ENCODE data around the gene PBX1.

Gene PBX1

DNA sequence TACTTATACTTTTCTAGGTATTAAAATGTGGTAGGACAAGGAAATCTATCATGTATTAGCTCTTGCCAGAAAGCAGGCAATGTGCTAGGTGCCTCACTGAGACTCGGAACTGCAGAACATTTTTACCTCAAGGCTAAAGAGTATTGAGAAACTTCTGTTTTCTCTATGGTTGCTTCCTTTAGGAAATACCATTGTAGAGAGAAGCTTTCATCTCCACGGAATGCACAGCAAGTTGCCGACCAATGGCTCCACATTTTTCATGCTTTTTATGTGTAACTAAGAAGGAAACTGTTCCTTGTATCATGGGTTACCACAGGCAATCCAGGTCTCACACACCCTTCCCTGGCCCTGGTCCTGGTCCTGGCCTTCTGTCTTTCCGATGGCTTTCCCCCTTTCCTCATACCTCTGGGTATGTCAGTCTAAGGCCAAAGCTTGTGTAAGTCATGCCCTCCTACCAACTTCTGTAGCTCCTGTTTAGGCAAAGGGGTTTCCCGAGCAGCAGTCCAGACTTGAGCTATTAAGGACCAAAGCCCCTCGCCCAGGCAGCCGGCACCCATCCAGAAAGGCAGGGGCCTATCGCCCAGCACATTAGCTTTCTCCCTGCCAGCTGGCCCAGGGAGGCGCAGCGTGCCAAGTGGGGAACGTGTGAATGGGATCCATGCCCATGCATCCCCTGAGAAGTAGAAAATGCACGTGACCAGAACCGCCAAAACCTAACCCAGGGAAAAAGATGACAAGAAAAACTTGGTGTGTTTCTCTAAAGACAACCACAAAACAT lies 225.0 kb downstream of the PBX1 start:
- no peaks in the 10 kb centered on the region for H3K9me3 ChIP-seq (replicated peaks; ENCODE audit: low read length)
- H3K4me3 ChIP-seq (ENCODE audit: low read length) = no peak overlapping the region
- H3K4me1 ChIP-seq (ENCODE audit: control insufficient read depth, insufficient read depth, low read length) = peaks cover 22% of the 10 kb centered on the region
- H3K36me3 ChIP-seq (ENCODE audit: insufficient read depth, low read length) = no peaks in the 10 kb centered on the region
- no peak overlapping the region for H3K9ac ChIP-seq (ENCODE audit: low read depth, low read length)
- no peak overlapping the region for H3K4me2 ChIP-seq (ENCODE audit: low read length)
- no peaks in the 10 kb centered on the region for H3K27me3 ChIP-seq (ENCODE audit: control insufficient read depth, insufficient read depth, low read length)

- Histone ChIP-seq H3K4me2 (ENCODE audit: low read length) (no peak overlapping the region), H3K4me3 (ENCODE audit: low read length) (no peak overlapping the region), H3K27me3 (ENCODE audit: control insufficient read depth, insufficient read depth, low read length) (no peaks in the 10 kb centered on the region), H3K9me3 (replicated peaks; ENCODE audit: low read length) (no peaks in the 10 kb centered on the region), H3K36me3 (ENCODE audit: insufficient read depth, low read length) (no peaks in the 10 kb centered on the region), H3K9ac (ENCODE audit: low read depth, low read length) (no peak overlapping the region), H3K4me1 (ENCODE audit: control insufficient read depth, insufficient read depth, low read length) (peaks cover 22% of the 10 kb centered on the region)
Measured at GRCh38 chr1:164784960-164785359, 226.0 kb downstream of the PBX1 start.

DNA sequence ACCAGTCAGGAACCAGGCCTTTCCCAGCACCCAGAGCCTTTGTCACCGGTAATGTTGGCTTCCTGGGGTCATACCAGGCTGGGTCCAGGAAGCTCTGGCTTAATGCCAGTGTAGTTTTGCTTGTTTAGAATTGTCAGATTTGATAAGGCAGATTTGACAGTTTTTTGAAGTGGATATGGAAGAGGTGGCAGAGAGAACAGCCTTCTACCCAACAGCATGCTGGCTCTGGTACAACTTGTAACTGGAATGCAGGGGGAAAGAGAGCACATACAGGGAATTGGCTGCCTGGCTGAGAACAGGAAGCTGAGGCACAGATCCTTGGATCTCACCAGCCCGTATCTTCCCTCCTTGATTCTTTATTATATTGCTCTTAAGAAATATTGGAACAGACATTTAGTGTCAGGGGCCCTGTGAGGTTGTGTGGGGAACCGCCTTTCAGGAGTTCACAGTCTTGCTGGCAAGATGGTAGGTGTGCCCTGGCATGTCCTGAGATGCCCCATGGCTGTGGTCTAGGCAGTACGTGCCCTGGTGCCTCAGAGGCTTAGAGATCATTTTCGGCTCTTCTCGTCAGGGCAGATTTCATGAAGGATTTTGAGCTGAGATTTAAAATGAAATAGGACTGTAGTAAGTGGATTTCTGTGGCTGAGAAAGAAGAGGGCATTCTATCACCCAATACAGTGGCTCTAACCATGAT lies 227.0 kb downstream of the PBX1 start:
- H3K36me3 ChIP-seq (ENCODE audit: insufficient read depth, low read length) = no peaks in the 10 kb centered on the region
- H3K9ac ChIP-seq (ENCODE audit: low read depth, low read length) = no peak overlapping the region
- H3K27me3 ChIP-seq (ENCODE audit: control insufficient read depth, insufficient read depth, low read length) = no peaks in the 10 kb centered on the region
- H3K4me2 ChIP-seq (ENCODE audit: low read length) = no peak overlapping the region
- H3K4me1 ChIP-seq (ENCODE audit: control insufficient read depth, insufficient read depth, low read length) = peaks cover 14% of the 10 kb centered on the region
- no peak overlapping the region for H3K4me3 ChIP-seq (ENCODE audit: low read length)
- no peaks in the 10 kb centered on the region for H3K9me3 ChIP-seq (replicated peaks; ENCODE audit: low read length)

DNA sequence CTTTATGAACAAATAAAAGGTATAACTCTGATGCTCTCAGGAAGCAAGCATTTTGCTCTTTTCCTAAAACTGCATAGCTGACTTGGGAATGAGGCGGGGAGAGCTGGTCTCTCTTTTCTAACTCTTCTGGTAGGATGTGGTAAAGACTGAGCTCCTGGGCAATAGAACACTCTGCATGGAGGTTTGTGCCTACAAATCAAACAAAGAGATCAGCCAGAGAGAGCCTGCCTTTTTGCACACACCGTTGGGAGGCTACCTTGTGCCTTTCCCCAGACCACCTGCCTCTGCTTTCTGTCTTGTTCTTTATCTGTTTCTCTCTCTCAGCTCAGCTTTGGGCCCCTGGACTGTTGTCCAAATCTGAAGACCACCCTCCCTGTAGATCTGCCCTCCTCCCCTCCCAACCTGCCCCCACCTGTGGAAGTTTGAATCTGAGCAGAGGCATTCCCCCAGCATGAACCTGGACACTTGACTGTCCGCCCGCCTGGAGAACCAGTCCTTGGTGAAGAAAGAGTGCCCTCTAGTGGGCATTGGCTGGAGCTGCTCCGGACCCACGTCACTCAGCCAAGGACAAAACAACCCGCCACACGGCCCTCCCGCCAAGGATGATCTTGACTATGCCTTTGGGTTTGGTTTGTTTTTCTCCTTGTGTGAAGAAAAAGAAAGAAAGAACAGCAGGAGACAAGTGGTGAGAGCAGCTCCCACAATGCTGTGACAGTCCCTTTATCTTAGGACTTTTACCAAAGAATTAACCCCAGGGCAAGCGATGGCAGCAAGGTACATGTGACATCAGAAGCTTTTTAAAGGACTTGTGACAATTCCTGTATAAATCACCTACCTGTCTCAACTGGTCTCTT lies 228.2 kb downstream of the PBX1 start:
- Histone ChIP-seq H3K9me3 (replicated peaks; ENCODE audit: low read length) (no peaks in the 10 kb centered on the region), H3K27me3 (ENCODE audit: control insufficient read depth, insufficient read depth, low read length) (peaks cover 3% of the 10 kb centered on the region), H3K4me1 (ENCODE audit: control insufficient read depth, insufficient read depth, low read length) (peaks cover 6% of the 10 kb centered on the region), H3K4me3 (ENCODE audit: low read length) (no peak overlapping the region), H3K36me3 (ENCODE audit: insufficient read depth, low read length) (no peaks in the 10 kb centered on the region), H3K9ac (ENCODE audit: low read depth, low read length) (no peak overlapping the region), H3K4me2 (ENCODE audit: low read length) (peak overlapping the region; percentile 37)

- Histone ChIP-seq H3K4me3 (ENCODE audit: low read length) (no peak overlapping the region), H3K36me3 (ENCODE audit: insufficient read depth, low read length) (no peaks in the 10 kb centered on the region), H3K9me3 (replicated peaks; ENCODE audit: low read length) (no peaks in the 10 kb centered on the region), H3K4me2 (ENCODE audit: low read length) (peak overlapping the region; percentile 37), H3K9ac (ENCODE audit: low read depth, low read length) (no peak overlapping the region), H3K27me3 (ENCODE audit: control insufficient read depth, insufficient read depth, low read length) (peaks cover 3% of the 10 kb centered on the region), H3K4me1 (ENCODE audit: control insufficient read depth, insufficient read depth, low read length) (peaks cover 6% of the 10 kb centered on the region)
Measured at GRCh38 chr1:164787834-164788231, 228.8 kb downstream of the PBX1 start.

DNA sequence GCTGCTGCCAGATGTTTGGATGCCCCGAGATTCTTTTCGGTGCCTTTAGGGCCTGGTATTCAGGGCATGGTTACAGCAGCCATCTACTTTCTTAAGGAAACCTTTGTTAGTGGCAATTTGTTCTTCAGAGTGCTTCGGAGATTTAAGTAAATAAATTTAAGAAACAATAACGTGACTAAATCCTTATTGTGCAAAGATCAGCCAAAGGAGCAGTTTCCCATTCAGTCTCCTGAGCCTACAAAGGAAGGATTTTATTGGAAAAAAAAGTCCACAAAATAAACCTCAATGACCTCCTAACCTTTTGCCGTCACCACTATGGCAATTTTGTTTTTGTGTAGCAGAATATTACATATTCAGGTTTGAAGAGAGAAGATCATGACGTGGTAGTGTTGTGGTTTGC lies 231.1 kb downstream of the PBX1 start:
- H3K9ac ChIP-seq (ENCODE audit: low read depth, low read length) = no peak overlapping the region
- H3K9me3 ChIP-seq (replicated peaks; ENCODE audit: low read length) = no peaks in the 10 kb centered on the region
- no peak overlapping the region for H3K4me3 ChIP-seq (ENCODE audit: low read length)
- H3K36me3 ChIP-seq (ENCODE audit: insufficient read depth, low read length) = no peaks in the 10 kb centered on the region
- no peak overlapping the region for H3K4me2 ChIP-seq (ENCODE audit: low read length)
- H3K4me1 ChIP-seq (ENCODE audit: control insufficient read depth, insufficient read depth, low read length) = peaks cover 13% of the 10 kb centered on the region
- H3K27me3 ChIP-seq (ENCODE audit: control insufficient read depth, insufficient read depth, low read length) = peaks cover 3% of the 10 kb centered on the region

DNA sequence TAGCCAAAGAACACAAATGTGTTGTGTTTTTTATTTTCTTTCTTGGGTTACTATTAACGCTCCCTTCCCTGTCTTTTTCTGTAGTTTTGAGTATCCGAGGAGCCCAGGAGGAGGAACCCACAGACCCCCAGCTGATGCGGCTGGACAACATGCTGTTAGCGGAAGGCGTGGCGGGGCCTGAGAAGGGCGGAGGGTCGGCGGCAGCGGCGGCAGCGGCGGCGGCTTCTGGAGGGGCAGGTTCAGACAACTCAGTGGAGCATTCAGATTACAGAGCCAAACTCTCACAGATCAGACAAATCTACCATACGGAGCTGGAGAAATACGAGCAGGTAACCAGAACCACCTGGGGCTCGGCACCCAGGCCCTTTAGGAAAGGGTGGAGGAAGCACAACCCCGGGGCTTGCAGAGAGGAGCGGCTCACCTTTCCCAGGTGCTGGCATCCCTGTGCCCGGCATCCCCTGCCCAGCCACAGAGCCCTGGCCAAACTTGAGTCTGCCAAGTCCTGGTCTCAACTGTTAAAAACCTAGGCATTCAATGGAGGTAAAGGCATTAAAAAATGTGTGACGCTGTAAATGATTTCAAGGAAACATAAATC lies 233.5 kb downstream of the PBX1 start:
- Histone ChIP-seq H3K4me3 (ENCODE audit: low read length) (no peak overlapping the region), H3K4me1 (ENCODE audit: control insufficient read depth, insufficient read depth, low read length) (peaks cover 8% of the 10 kb centered on the region), H3K9me3 (replicated peaks; ENCODE audit: low read length) (no peaks in the 10 kb centered on the region), H3K27me3 (ENCODE audit: control insufficient read depth, insufficient read depth, low read length) (peaks cover 3% of the 10 kb centered on the region), H3K36me3 (ENCODE audit: insufficient read depth, low read length) (no peaks in the 10 kb centered on the region), H3K9ac (ENCODE audit: low read depth, low read length) (no peak overlapping the region), H3K4me2 (ENCODE audit: low read length) (no peak overlapping the region)

- peak overlapping the region; percentile 43 for H3K9ac ChIP-seq (ENCODE audit: low read depth, low read length)
Measured at GRCh38 chr1:164794356-164794755, 235.4 kb downstream of the PBX1 start.

GRCh38 chr1:164796916-164797315 lies 237.9 kb downstream of the PBX1 start:
- H3K9me3 ChIP-seq (replicated peaks; ENCODE audit: low read length) = no peaks in the 10 kb centered on the region
- no peak overlapping the region for H3K4me3 ChIP-seq (ENCODE audit: low read length)
- no peak overlapping the region for H3K4me2 ChIP-seq (ENCODE audit: low read length)
- no peaks in the 10 kb centered on the region for H3K36me3 ChIP-seq (ENCODE audit: insufficient read depth, low read length)
- H3K9ac ChIP-seq (ENCODE audit: low read depth, low read length) = no peak overlapping the region
- H3K27me3 ChIP-seq (ENCODE audit: control insufficient read depth, insufficient read depth, low read length) = no peaks in the 10 kb centered on the region
- peaks cover 7% of the 10 kb centered on the region for H3K4me1 ChIP-seq (ENCODE audit: control insufficient read depth, insufficient read depth, low read length)

More at GRCh38 chr1:164794356-164794755, 235.4 kb downstream of the PBX1 start:
- no peaks in the 10 kb centered on the region for H3K9me3 ChIP-seq (replicated peaks; ENCODE audit: low read length)
- H3K4me1 ChIP-seq (ENCODE audit: control insufficient read depth, insufficient read depth, low read length) = peaks cover 7% of the 10 kb centered on the region
- H3K4me2 ChIP-seq (ENCODE audit: low read length) = peak overlapping the region; percentile 51
- H3K36me3 ChIP-seq (ENCODE audit: insufficient read depth, low read length) = no peaks in the 10 kb centered on the region
- no peak overlapping the region for H3K4me3 ChIP-seq (ENCODE audit: low read length)
- H3K27me3 ChIP-seq (ENCODE audit: control insufficient read depth, insufficient read depth, low read length) = peaks cover 3% of the 10 kb centered on the region

DNA sequence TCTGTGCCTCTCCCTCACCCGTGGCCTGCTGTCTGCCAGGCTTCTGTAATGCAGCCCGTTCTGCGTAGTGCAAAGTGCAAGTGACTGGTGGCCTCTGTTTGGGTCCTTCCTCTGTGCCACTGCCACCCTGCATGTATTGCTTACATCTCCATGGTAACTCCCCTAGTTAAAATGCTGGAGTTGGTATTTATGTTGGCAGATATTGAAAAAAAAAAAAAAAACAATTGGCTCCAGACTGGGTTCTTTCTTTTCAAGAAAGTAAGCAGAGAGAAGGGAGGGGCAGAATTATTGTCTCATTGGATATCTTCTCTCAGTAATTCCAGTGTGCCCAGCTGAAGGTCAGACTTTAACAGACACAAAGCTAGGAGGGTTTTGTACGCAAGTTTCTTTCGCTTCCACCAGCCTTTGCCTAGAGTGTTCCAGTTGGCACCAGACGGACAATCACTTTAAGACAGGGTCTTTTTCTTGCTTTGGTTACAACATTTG lies 242.3 kb downstream of the PBX1 start:
- Histone ChIP-seq H3K4me2 (ENCODE audit: low read length) (no peak overlapping the region), H3K4me1 (ENCODE audit: control insufficient read depth, insufficient read depth, low read length) (peaks cover 26% of the 10 kb centered on the region), H3K36me3 (ENCODE audit: insufficient read depth, low read length) (no peaks in the 10 kb centered on the region), H3K4me3 (ENCODE audit: low read length) (no peak overlapping the region), H3K9ac (ENCODE audit: low read depth, low read length) (no peak overlapping the region), H3K9me3 (replicated peaks; ENCODE audit: low read length) (no peaks in the 10 kb centered on the region), H3K27me3 (ENCODE audit: control insufficient read depth, insufficient read depth, low read length) (no peaks in the 10 kb centered on the region)
